ENCODE measurements around the gene TSPOAP1.

- TF ChIP-seq POLR2AphosphoS5 (IDR thresholded peaks at IDR 0.05; ENCODE audit: low read depth, low read length) (no peak), USF2 (IDR thresholded peaks at IDR 0.05; ENCODE audit: borderline replicate concordance, low read depth, low read length) (no peak)
Observed at GRCh38 chr17:58252141-58252540, 76.5 kb downstream of the TSPOAP1 start.

Measured in SK-N-SH (cell line).